GM18951 (cell line): ENCODE measurements around the gene AGO3.

Experiments used
- POLR2A ChIP-seq: IDR thresholded peaks from 4 replicates; pipeline ENCODE4 v1.6.1; 2011; ENCODE audit warnings: mild to moderate bottlenecking; ENCODE audit not compliant: insufficient read length, insufficient read depth; ENCODE audit errors: extremely low read depth
- in situ Hi-C: fragments of 300-500 bp; cut with MboI; formaldehyde crosslinking; loops from one replicate; pipeline ENCODE4 v1.12.0; 2022; ENCODE audit warnings: low sequenced_read_pairs, mixed read lengths, inconsistent platforms; ENCODE audit not compliant: unreplicated experiment

The AGO3 gene

DNA sequence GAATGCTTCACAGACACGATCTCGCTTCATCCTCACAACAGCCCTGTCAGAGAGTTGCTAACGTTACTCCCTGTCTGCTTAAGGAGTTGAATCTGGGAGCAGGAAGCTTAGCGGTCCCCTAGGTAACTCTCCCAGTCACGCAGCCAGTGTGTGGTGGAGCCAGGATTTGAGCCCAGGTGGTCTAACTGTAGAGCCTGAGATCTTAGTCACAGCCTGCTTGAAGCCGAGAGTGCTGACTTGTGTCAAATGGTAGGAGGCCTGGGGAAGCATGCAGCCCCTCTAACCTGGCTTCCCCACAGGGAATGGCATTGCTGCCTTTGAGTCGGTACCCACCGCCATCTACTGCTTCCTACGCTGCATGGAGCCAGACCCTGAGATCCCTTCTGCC lies 161.9 kb downstream of the AGO3 start:
- in situ Hi-C loops, result no loop called here
- TF ChIP-seq POLR2A, result no peak

DNA sequence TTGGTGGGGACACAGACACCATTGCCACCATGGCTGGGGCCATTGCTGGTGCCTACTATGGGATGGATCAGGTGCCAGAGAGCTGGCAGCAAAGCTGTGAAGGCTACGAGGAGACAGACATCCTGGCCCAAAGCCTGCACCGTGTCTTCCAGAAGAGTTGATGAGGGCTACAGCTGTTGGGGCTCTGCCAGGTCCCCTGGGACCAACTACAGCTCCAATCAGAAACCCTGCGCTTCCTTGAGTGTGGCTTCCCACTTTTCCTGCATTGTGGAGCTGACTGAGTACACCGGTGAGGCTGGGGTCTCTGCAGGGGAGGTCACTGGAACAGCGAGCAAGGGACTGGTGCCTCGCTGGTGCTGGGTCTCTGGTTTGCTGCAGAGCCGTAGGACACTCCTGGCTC lies 162.3 kb downstream of the AGO3 start:
- TF ChIP-seq POLR2A, result no peak
- in situ Hi-C loops, result no loop called here

DNA sequence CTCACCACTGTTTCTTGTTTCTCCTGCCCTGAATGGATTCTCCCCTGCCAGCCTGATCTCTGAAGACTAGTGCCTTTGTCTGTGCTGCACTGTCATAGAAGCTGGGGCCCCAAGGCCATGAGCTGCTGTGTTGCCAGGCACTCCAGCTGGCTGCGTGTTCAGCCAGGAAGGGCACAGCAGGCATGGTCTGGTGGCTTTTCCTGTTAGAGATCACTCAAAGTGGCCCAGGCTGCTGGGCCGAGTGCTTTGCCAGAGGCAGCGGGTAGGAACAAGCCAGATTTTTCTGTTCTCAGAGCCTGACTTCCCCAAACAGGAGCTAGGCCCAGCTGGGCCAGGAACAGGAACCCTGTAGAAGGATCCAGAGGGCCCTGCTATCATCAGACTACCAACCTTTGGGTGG lies 163.0 kb downstream of the AGO3 start:
- in situ Hi-C loops, result no loop called here
- no peak for TF ChIP-seq POLR2A

DNA sequence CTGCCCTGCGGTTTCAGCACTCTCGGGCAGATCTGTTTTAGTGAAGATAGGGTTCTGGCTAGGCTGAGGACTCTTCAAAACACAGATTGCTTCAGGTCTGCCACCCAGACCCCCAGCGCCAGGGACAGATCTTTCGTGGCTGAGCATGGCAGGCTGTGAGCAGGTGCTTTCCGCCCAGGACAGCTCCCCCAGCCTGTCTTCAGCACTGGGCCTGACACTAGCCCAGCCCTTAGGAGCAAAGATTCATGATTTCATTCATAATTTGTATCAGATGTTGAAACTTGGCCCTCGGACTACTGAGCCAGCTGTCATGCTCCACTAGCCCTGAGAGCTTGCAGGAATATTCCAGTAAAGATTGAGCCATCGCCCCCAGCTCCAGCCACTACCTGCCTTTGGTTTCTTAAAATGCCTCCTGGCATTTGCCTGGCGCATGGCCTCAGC lies 163.7 kb downstream of the AGO3 start:
- TF ChIP-seq POLR2A, result no peak

DNA sequence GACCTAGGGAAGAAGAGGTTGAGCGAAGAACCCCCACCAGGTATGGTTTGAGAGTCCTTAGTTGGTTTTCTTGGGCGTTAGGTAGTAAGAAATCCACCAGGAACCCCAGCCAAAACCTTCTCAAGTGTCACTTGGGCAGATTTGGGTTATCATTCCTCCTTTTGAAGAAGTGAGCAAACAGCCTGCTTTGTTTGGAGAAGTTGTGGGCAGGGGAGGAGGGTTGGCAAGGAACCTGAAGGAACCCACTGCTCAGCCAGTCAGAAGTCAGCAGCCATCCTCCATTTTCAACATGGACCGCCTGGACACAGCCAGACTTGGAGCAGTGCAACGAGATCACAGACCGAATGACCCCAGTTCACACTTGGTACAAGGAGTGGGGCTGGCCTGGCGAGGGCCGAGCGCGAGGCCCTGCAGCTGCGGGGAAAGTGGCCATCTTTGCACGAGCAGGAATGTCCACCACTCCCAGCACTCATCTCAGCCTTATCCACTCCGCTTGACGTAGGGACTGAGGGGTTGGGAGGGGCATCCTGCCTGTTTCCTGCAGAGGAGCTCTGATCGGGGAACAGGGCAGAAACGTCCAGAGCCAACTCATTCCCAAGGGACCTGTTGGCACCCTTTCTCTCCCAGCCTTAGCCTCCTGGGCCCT lies 165.0 kb downstream of the AGO3 start:
- peak; percentile 6 for TF ChIP-seq POLR2A
- in situ Hi-C loops, result no loop called here

More for the DNA sequence above, 163.7 kb downstream of the AGO3 start:
- in situ Hi-C loops, result no loop called here

DNA sequence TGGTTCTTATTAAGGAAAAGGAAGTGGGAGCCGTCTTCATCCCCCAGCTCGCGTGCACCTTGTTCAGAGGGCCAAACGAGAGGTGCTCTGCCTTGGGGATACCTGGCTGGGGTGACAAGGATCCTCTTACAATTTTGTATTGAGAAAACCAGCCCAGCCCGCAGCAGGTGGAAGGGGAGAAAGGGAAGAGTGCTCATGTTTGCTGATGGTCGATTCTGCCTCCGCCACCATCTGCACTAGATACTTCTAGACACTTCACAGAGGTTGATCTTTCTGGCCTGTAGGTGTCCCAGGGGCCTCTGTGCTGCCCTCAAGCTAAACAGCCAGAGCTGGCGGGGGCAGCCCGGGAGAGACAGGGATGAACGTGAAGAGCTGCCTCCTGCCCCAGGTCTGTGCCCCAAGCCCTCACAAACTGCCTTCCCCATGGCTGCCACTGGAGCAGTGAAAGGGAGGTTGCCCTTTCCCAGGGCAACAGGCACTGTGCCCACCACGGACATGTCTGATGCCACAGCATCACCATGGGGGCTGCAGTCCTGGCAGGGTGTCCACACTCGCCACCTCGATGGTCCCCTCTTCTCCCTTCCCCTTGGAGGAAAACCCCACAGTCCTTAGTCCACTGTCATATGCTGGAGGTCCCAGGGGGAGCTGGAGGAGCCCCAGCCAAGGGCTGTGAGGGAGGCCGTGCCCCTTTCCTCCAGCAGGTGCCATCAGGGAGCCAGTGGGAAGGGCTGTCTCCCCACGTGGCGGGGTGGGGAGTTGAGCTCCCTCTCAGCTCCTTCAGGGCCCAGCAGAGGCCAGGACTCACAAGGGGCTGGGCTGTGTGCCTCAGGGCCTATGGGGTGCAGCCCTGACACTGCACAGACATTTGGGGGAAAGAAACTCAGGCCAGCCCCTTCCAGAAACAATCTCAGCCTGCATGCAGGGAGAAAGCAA lies 165.9 kb downstream of the AGO3 start:
- TF ChIP-seq POLR2A, result no peak
- in situ Hi-C loops, result no loop called here

DNA sequence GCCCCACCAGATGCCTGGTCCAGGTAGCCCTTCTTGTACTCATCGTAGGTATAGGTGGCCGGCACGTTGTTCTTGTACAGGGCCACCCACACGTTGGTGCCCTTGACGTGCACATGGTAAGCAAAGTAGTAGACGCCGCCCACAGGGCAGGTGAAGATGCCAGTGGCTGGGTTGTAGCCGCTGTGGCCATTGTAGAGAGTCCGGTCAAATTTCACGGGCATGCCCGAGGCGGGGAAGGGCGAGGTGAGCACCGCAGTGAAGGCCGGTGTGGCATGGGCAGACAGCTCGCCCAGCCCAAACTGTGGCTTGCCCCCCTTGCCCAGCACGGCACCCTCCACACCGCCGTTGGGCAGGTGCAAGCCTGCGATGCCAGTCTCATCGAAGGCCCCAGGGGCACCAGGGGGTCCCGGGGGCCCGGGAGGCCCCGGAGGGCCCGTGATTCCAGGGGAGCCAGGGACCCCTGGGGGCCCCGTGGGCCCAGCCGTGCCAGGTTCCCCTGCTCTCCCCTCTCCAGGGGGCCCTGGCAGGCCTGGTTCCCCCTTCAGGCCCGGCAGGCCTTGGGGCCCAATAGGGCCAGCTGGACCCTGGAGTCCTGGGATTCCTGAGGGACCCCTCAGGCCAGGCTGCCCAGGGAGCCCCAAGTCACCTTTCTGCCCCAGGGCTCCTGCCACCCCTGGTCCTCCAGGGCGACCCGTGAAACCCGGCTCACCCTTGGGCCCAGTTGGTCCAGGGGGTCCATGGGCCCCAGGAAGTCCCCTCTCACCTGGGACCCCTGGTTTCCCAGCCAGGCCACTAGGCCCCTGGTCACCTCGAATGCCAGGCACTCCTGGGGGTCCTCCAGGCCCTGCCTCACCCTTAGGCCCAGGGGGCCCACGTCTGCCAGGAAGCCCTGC lies 167.0 kb downstream of the AGO3 start:
- TF ChIP-seq POLR2A, result no peak
- in situ Hi-C loops, result no loop called here

DNA sequence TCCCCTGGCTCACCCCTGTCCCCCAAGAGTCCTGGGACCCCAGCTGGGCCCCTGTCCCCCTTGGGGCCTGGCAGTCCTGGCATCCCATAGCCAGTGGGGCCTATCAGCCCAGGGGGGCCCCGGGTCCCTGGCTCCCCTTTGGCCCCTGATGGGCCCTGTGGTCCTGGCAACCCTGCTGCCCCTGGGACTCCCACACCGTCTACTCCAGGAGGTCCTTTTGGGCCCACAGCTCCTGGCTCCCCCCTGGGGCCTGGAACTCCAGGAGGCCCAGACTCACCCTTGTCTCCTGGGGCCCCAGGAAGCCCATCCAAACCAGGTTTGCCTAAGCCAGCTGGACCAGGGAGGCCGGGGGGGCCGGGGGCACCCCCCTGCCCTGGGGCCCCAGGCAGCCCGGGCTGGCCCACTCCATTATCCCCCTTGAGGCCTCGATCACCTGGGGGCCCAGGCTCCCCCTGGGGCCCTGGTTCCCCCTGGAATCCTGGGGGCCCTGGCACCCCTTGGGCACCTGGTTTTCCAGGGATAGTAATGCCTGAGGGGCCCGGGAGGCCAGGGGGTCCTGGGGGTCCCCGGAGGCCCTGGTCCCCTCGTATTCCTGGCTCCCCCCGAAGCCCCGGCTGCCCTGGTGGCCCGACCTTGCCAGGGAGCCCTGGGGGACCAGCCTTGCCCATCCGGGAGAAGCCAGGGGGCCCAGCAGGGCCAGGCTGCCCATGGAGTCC lies 167.9 kb downstream of the AGO3 start:
- in situ Hi-C loops, result no loop called here
- TF ChIP-seq POLR2A, result no peak

DNA sequence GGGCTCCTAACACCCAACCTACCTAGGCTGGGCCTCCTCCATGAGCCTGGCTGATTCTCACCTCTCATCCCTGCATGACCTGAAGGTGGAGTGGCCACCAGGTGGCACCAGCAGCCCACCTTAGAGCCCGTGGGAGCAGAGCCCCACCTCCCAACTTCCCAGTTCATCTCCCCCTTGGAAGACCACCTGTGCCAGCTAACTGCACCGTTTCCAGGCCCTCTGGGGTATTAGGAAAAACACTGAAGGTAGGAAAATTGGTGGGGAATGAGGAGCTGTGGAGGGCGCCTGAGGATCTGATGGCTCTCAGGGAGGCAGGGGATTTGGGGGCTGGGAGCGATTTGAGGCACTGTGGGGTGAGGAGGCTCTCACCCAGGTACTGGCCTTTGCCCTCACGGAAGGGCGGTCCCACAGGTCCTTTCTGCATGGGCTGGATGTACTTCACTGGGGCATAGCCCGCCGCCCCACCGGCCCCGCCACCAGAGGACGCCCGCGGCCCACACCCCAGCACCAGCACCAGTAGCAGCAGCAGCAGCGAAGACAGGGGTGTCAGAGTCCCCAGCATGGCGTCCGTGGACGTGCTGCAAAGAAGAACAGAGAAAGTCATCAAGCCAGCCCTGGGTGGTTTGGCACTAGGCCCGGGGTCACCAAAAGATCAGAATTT lies 168.9 kb downstream of the AGO3 start:
- TF ChIP-seq POLR2A, result no peak
- in situ Hi-C loops, result loop anchor here (10.0 kb wide), 1 partner anchor 185 kb away; no protein-coding TSS in a partner anchor

DNA sequence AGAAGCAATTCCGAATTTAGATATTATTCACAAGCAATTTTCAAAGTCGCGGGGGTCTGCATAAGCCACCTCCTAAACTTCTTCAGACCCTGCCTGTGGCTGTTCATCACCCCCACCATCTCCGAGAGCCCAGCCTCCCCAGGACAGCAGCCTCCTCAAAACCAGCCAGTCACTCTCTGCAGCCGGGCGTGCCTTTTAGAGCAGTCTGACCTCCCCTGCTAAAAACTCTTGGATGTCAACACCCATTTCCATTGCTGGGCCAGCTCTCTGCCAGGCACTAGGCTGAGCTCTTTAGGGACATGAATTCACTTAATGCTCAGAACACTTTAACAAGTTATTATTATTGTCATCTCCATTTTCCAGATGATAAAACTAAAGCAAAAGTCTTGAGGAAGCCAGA lies 169.5 kb downstream of the AGO3 start:
- TF ChIP-seq POLR2A, result no peak
- in situ Hi-C loops, result loop anchor here (10.0 kb wide), 1 partner anchor 184 kb away; no protein-coding TSS in a partner anchor

DNA sequence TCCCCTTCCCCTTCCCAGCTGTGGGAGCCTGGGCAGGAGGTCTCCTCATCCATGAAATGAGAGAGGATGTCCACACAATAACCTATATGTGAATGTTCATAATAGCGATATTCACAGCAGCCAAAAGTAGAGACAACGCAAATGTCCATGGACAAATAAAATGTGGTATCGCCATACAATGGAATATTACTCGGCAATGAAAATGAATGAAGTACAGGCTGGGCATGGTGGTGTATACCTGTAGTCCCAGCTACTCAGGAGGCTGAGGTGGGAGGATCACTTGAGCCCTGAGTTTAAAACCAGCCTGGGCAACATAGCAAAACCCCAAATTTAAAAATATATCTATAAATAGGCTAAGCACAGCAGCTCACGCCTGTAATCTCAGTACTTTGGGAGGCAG lies 170.6 kb downstream of the AGO3 start:
- in situ Hi-C loops, result loop anchor here (10.0 kb wide), 1 partner anchor 183 kb away; no protein-coding TSS in a partner anchor
- TF ChIP-seq POLR2A, result no peak

DNA sequence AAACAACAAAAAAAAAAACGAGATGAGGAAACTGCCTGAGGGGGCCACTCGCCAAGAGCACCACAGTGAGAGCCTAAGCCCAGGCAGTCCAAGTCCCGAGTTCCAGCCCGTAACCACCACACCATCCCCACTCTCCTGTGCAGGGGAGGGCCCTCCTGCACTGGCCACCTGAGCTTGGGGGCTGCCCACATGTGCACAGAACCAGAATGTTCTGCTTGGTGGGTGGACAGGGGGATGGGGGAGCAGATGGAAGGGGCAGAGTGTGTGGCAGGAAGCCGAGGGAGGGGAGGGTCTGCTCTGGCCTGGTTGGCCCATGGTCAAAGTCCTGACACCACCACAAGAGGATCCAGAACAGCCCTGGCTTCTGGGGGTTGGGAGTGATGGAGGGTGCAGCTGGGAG lies 175.4 kb downstream of the AGO3 start:
- TF ChIP-seq POLR2A, result no peak
- in situ Hi-C loops, result loop anchor here (10.0 kb wide), 1 partner anchor 179 kb away; no protein-coding TSS in a partner anchor
